Subcutaneous preadipocyte (primary cell): Measurements from ENCODE around the gene CRISPLD2. TPM values are rescaled to one million over a fixed set of nuclear protein-coding genes. Genes with fewer than 3 reads are reported as not detected.

ENCODE experiments used
- total RNA-seq: library from RNA; depleted of rRNA; stranded (reverse); fragments of >200 nt; gene quantifications from 2 replicates; pipeline ENCODE4 v1.2.3, GENCODE V29; 2012

Gene CRISPLD2
- total RNA-seq = 6.5 and 54.4 TPM in 2 replicates

DNA sequence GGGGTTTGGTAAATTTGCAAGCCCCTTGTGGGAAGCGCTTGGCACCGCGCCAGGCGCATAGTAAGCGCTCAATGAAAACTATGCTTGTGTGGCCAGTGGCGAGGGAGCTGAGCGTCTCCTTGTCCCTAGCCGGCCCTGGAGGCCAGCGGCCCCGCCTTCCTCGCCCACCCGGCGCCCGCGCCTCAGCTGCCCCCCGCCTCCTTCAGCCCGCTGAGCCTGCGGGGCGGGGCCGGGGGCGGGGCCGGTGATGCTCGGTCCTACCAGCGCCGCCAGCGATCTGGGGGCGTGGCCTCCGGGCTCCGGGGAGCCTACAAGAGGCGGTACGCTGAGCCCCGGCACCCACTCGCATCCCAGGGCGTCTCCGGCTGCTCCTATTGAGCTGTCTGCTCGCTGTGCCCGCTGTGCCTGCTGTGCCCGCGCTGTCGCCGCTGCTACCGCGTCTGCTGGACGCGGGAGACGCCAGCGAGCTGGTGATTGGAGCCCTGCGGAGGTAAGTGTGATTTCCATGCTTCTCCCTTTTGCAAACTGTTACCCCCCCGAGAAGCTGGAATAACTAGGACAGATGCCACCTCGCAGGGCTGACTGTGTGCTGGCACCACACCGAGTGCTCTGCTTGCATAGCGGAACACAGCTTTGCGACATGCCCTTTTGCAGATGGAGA lies at the start of gene CRISPLD2:
CRISPLD2 (plus strand) TSS at position 342 of the 661 bp plus-strand sequence. CDS start 18,511 bp downstream, outside the sequence.

Other genes with a start within 250 kb of the CRISPLD2 start
- 258 and 352 TPM in 2 replicates for gene COTL1, start 201.9 kb upstream of the CRISPLD2 start, total RNA-seq
- gene KLHL36, start 171.5 kb upstream of the CRISPLD2 start, total RNA-seq = 56.2 and 59.6 TPM in 2 replicates
- 45.2 and 72.3 TPM in 2 replicates for gene USP10, start 120.0 kb upstream of the CRISPLD2 start, total RNA-seq
- 78.6 and 79.6 TPM in 2 replicates for gene ZDHHC7, start 191.6 kb downstream of the CRISPLD2 start, total RNA-seq
- gene KIAA0513, start 207.8 kb downstream of the CRISPLD2 start, total RNA-seq = 7.8 and 11.4 TPM in 2 replicates